ENCODE data around the gene CGREF1.
A peak's percentile ranks its signal among the peaks of the same experiment; 100 is the strongest.

CGREF1 gene

DNA sequence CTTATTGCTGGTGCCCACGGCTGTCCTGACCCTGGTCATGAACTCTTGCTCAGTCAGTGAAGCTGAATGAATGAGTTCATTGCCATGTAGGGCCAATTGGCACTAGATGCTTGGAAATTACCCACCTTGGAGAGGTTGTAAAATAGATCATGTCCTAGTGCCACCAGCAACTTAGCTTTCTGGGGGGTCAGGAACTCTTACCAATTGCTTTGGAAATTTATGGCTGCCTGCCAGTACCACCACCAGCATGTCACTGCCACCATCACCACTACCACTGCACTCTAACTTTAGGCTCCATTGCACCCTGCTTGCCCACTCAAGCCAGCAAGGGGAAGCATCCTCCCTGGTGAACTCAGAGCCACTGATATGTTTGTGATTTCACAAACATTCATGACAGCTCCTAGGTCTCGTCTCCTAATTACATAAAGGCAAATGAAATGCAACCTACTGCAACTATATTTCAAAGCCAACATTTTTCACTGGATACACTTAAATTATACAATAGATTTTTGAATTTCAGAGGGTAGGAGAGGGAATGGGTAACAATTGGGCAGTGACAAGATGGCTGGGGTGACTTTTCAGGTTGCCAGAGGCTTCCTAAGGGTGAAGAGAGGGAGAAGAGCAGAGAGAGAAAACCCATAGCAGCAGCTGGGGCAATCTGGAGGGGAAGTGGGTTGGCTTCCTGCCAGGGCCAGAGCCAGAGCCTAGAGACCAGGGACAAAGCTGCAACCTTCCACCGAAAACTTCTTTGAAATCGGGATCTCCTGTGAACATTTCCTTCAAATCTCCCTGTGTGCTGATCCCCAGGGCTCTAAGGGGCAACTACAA is 44.0 kb downstream of the CGREF1 start:
- DNase-seq (ENCODE audit: low read depth, low spot score), result no peak

DNA sequence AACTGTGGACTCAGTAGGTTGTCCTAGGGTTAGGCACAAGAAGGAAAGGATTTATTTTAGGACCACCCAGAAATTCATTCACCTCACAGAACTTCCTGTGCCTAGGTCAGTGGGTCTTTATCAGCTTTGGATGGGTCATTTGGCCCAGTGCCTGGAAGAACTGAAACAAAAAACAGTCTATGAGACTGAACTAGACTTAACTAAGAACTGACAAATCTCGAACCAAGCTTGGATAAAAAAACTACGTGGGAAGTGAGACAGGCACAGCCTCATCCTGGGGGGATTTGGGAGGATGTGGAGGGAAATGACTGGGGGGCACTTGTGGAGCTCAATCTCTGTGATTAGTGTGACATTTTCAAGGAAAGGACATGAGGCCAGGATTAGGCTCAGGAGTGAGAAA is 45.1 kb downstream of the CGREF1 start:
- DNase-seq (ENCODE audit: low read depth, low spot score), result no peak

- no peak for DNase-seq (ENCODE audit: low read depth, low spot score)
Observed at GRCh38 chr2:27072920-27073319, 46.0 kb downstream of the CGREF1 start.

DNA sequence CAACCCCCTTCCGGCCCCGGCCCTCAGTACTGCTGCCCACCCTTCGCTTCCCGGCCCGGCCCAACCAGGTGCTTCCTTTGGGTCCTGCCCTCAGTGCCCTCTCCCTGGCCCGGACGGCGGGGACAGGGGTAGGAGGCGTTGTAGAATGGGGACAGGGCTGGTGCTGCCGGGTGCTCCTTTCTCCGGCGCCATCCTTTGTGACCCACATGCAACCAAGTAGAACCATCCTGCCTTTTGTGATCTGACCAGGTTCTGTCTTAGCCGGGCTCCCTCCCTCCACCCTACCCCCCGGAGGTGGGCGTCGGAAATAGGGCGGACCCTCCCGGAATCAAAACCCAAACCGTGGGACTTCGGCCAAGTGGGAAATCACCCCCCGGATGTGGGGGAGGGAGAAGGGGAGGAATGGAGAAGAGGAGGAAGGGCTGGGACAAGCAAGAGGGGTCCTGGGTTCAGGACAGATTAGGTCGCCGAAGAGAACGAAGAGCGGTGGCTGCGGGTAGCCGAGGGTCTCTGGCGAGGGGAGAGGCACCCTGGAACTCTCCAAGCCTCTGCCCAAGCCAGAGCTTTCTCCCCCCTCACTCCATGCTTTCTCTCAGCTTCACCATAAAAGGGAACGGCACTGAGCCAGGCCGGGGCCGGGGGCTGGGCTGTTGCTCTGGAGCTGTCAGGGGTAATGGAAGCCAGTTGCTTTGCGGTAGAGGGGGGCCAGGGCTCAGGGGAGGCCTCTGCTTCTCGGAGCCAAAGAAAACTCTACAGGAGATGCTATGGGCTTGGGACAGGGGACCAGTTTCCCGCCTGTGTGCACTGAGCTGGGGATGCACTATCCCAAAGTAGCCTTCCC is 46.7 kb downstream of the CGREF1 start:
- peak; percentile 64 for DNase-seq (ENCODE audit: low read depth, low spot score)

- DNase-seq (ENCODE audit: low read depth, low spot score), result peak; percentile 91
Observed at GRCh38 chr2:27071277-27071989, 47.5 kb downstream of the CGREF1 start, which contains the start of gene OST4. TSS of gene OST4 (minus strand) at chr2:27071654.

- no peak for DNase-seq (ENCODE audit: low read depth, low spot score)
Observed at GRCh38 chr2:27070653-27071276, 48.2 kb downstream of the CGREF1 start.

DNA sequence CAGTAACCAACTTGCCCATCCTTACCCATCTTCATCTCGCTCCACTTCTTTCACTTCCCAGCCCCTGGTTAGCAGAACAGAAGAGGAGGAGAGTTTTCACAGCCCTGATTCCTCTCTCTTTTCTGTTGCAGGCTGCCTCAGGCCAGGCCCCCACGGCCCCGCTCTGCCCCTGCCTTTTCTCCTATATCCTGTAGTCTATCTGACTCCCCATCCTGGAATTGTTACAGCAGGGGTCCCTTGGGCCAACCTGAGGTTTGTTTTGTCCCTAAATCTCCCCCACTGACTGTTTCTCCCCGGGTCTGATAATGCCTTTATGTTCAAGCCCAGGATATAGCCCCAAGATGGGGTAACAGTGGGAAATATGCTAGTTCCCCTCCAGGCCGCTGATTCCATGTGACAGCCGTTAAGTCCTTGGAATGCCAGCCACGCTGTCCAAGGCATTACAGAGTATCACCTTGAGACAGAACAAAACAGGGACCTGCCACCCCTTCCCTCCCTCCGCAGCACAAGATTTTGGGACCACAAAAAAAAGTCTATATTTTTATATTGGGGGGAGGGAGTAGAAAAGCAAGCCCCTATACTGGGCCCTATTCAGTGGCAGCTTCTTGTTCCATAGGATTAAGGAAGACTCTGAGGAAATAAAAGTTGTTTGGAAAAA is 48.8 kb downstream of the CGREF1 start:
- no peak for DNase-seq (ENCODE audit: low read depth, low spot score)

DNA sequence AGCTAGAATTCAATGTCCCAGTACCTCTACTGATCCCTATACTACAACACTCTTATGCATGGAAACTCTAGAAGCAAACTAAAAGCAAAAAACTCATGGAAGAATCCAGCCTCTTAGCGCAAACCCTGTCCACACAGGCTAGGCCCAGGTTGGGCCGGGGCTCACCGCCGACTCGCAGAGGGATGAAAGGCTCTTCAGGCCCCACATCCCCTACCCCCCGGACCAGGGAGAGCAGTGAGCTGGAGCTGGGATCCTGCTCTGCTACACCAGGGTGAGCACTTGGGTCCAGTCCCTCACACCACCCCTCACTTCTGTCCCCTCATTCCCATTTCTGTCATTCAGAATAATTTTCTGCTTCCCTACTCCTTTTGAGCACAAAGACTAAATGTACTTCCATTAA is 49.5 kb downstream of the CGREF1 start:
- DNase-seq (ENCODE audit: low read depth, low spot score), result no peak

DNA sequence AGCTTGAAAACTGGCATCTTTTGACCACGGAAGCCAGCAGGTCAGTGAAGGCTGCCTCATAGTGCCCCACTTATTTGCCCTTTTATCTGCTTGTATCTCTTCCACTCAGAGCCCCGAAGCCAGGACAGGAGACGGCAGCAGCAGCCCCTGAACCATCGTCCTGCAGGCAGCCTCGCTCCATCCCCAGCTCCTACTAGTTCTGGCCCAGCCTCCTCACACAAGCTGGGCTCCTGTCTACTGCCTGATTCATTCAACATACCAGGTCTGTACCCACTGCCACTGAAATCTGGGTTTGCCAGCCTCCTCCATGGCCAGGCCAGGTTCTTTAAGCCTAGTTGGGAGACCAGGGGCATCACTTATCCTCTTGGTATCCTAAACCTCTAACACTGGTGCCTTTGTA is 51.5 kb downstream of the CGREF1 start:
- DNase-seq (ENCODE audit: low read depth, low spot score), result no peak

GRCh38 chr2:27065128-27065527 is 53.8 kb downstream of the CGREF1 start:
- no peak for DNase-seq (ENCODE audit: low read depth, low spot score)

- no peak for DNase-seq (ENCODE audit: low read depth, low spot score)
Observed at GRCh38 chr2:27060323-27060722, 58.6 kb downstream of the CGREF1 start.

DNA sequence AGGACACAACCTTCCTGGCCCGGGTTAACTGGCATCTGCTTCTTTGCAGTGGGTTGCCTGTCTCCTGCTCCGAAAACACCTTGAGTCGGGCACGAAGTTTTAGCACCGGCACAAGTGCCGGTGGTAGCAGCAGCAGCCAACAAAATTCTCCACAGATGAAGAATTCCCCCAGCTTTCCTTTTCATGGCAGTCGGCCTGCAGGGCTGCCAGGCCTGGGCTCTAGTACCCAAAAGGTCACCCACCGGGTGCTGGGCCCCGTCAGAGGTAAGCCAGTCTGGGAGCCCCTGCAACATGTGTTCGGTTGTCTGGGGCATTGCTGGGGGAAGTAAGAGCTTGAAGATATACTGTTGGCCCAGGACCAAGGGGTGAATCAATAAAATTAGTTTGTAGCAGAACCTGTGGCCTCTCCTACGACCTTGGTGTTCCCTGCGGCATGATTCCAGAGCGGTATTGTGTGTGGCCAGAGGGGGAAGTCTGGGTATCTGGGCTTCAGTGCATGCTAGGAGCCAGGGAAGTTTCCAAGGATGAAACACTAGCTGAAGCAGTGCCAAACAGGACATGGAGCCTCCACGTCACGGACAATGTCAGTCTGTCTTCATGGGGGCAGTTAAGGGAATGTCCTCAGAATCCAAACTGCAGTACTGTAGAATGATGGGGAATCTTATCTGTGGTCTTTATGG is 59.6 kb downstream of the CGREF1 start:
- no peak for DNase-seq (ENCODE audit: low read depth, low spot score)

- DNase-seq (ENCODE audit: low read depth, low spot score), result no peak
Observed at GRCh38 chr2:27058210-27058609, 60.7 kb downstream of the CGREF1 start.

DNA sequence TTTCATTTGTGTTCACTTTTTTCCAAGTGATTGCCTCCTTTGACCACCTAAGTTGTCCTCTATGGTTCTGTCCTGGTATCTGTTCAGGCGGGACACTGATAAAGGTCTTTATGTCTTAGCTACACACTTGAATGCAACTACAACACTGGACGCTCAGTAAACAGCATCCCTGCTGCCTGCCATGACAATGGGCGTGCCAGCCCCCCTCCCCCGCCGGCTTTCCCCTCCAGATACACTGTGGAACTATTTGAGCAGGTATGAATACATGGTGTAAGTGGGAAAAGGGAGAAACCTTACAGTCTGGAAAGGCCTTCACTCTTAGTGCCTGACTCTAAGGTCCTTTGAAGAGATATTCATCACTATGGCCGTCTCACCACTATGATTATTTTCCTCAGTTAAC is 61.7 kb downstream of the CGREF1 start:
- DNase-seq (ENCODE audit: low read depth, low spot score), result no peak

DNA sequence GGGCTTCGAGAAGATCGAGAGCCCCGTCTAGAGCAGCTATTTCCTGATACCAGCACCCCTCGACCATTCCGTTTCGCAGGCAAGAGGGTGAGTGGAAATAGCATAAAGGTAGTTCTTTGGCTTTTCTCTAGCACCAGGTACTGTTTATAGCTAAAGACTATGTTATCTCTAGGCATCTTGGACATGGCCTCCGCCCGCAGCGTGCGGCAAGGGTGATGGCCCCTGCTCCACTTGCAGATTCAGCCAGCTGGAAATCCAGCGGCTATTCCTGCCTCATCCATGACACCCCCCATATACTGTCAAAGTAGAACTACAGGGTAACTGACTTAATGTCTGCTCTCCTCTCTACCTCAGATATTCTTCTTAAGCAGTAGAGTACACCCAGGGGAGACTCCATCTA is 64.2 kb downstream of the CGREF1 start:
- DNase-seq (ENCODE audit: low read depth, low spot score), result no peak

DNA sequence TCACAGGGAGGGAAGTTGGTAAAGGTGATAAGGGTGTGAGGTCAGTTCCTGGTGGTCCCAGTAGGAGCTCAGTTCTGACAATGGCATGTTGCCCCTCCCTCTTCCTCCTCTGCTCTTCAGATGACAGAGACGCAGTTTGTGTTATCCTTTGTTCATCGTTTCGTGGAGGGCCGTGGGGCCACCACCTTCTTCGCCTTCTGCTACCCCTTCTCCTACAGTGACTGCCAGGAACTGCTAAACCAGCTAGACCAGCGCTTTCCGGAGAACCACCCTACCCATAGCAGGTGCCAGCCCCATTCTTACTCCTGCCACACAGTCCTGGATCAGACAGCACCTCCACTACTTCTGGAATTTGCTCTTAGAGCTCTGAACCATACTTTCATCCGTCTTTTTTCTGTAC is 65.2 kb downstream of the CGREF1 start:
- DNase-seq (ENCODE audit: low read depth, low spot score), result no peak

- DNase-seq (ENCODE audit: low read depth, low spot score), result no peak
Observed at GRCh38 chr2:27053321-27053720, 65.6 kb downstream of the CGREF1 start.

DNA sequence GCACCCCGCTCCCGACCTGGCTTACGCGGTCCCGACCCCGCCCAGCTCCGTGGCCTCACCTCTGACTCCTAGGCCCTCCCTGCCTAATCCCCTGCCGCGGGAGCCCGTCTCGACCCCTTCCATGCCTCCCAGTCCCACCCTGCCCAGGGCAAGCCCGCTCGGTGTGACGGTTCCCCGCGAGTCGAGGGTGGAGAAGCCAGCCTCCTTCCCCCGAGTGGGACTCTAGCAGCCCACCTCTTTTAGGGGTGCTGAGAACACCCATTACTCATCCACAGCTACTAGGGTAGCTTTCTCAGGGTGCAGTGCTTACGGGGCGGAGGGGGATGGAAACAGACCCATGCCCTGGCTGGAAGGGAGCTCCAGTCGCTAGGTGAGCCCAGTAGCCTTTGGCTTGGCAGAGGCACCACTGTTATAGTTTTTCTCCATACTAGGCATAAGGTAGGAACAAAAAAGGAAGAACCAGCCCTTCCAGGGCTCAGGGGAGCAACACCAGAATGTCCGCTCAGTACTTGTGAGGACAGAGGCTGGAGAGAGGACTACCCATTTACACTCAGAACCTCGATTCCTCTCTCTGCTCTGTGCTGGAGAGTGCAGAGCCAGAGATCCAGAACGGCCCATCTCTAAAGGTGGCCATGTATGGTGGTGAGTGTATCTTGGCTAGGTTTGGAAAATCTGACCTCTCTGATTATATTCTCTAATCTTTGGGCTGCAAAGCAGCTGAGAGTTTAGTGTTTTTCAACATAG is 66.9 kb downstream of the CGREF1 start:
- peak; percentile 29 for DNase-seq (ENCODE audit: low read depth, low spot score)

GRCh38 chr2:27050996-27051901 is 67.7 kb downstream of the CGREF1 start, which contains the start of gene AGBL5:
TSS of gene AGBL5 (plus strand) at chr2:27051668. CDS start at chr2:27052959, 1,291 bp downstream.
- DNase-seq (ENCODE audit: low read depth, low spot score), result peak; percentile 97

All from ELF-1 (cell line).